Neuronal stem cell (in vitro differentiated cells): ENCODE measurements around the gene MRNIP.
A peak's percentile ranks its signal among the peaks of the same experiment; 100 is the strongest.

ENCODE experiments used
- DNase-seq: peaks from one replicate; pipeline ENCODE4 v3.0.0-alpha.2; 2013; ENCODE audit warnings: low spot score
- H2AFZ ChIP-seq: one replicate; pipeline ENCODE4 v1.6.1; 2013; ENCODE audit warnings: mild to moderate bottlenecking, low read length, inconsistent platforms
- H2AK5ac ChIP-seq: 2 replicates; pipeline ENCODE4 v1.6.1; 2013; ENCODE audit warnings: low read depth, mild to moderate bottlenecking, inconsistent platforms, low read length, moderate library complexity, mixed read lengths
- H2BK120ac ChIP-seq: 2 replicates; pipeline ENCODE4 v1.6.1; 2013; ENCODE audit warnings: low read depth, mild to moderate bottlenecking, inconsistent platforms, low read length, moderate library complexity, mixed read lengths
- H2BK12ac ChIP-seq: one replicate; pipeline ENCODE4 v1.6.1; 2013; ENCODE audit warnings: low read length, inconsistent platforms
- H2BK15ac ChIP-seq: 2 replicates; pipeline ENCODE4 v1.6.1; 2013; ENCODE audit warnings: mild to moderate bottlenecking, low read length, inconsistent platforms, mixed read lengths
- H2BK5ac ChIP-seq: one replicate; pipeline ENCODE4 v1.6.1; 2013; ENCODE audit warnings: inconsistent platforms, mild to moderate bottlenecking, low read length, moderate library complexity
- H3K14ac ChIP-seq: one replicate; pipeline ENCODE4 v1.6.1; 2013; ENCODE audit warnings: low read length, inconsistent platforms
- H3K18ac ChIP-seq: 2 replicates; pipeline ENCODE4 v1.6.1; 2013; ENCODE audit warnings: low read length, inconsistent platforms
- H3K23ac ChIP-seq: 2 replicates; pipeline ENCODE4 v1.6.1; 2013; ENCODE audit warnings: low read depth, mild to moderate bottlenecking, mixed read lengths, low read length, inconsistent platforms; ENCODE audit not compliant: poor library complexity
- H3K27ac ChIP-seq: replicated peaks from 3 replicates; pipeline ENCODE4 v1.5.1; 2013; ENCODE audit warnings: low read length, inconsistent platforms
- H3K27me3 ChIP-seq, 3 experiments: 2 replicates each; pipeline ENCODE4 v1.6.1; 2013; ENCODE audit warnings: low read length in 3 of 3, mild to moderate bottlenecking in 2 of 3, inconsistent platforms in 1 of 3, low read depth in 1 of 3, mixed read lengths in 1 of 3, moderate library complexity in 1 of 3; ENCODE audit not compliant: control insufficient read depth in 3 of 3, insufficient read depth in 3 of 3
- H3K36me3 ChIP-seq, 2 donors: replicated peaks in 1 of 2; 2 replicates each; pipeline ENCODE4 v1.6.1; 2013; ENCODE audit warnings: low read length in 2 of 2; ENCODE audit not compliant: control insufficient read depth in 2 of 2, insufficient read depth in 2 of 2
- H3K4ac ChIP-seq: 2 replicates; pipeline ENCODE4 v1.6.1; 2013; ENCODE audit warnings: inconsistent platforms, mild to moderate bottlenecking, low read length, moderate library complexity
- H3K4me1 ChIP-seq, 2 donors: 1 replicate in 1 of 2; 2 replicates in 1 of 2; pipeline ENCODE4 v1.6.1; 2013; ENCODE audit warnings: low read length in 2 of 2, low read depth in 1 of 2; ENCODE audit not compliant: control insufficient read depth in 2 of 2, insufficient read depth in 1 of 2
- H3K4me2 ChIP-seq: one replicate; pipeline ENCODE4 v1.6.1; 2013; ENCODE audit warnings: mild to moderate bottlenecking, low read length, inconsistent platforms; ENCODE audit not compliant: insufficient read depth, poor library complexity, severe bottlenecking
- H3K4me3 ChIP-seq, 2 donors: 2 replicates each; pipeline ENCODE4 v1.5.1; 2013; ENCODE audit warnings: low read length in 2 of 2, mild to moderate bottlenecking in 2 of 2, inconsistent platforms in 1 of 2, moderate library complexity in 1 of 2
- H3K79me1 ChIP-seq: one replicate; pipeline ENCODE4 v1.6.1; 2013; ENCODE audit warnings: low read depth, mild to moderate bottlenecking, inconsistent platforms, low read length, moderate library complexity
- H3K9ac ChIP-seq: one replicate; pipeline ENCODE4 v1.6.1; 2013; ENCODE audit warnings: mild to moderate bottlenecking, low read depth, low read length, inconsistent platforms; ENCODE audit not compliant: poor library complexity
- H3K9me3 ChIP-seq, 2 donors: replicated peaks in 1 of 2; 2 replicates each; pipeline versions ENCODE3 to v1.6.1; 2013; ENCODE audit warnings: low read length in 2 of 2, mild to moderate bottlenecking in 2 of 2, inconsistent platforms in 1 of 2, low read depth in 1 of 2, mixed read lengths in 1 of 2, moderate library complexity in 1 of 2; ENCODE audit not compliant: control insufficient read depth in 2 of 2, insufficient read depth in 1 of 2
- H4K8ac ChIP-seq: one replicate; pipeline ENCODE4 v1.6.1; 2013; ENCODE audit warnings: low read depth, mild to moderate bottlenecking, inconsistent platforms, low read length, moderate library complexity
- H4K91ac ChIP-seq: one replicate; pipeline ENCODE4 v1.6.1; 2013; ENCODE audit warnings: low read length, low read depth, mild to moderate bottlenecking, inconsistent platforms; ENCODE audit not compliant: poor library complexity
- WGBS, 2 donors: extraction: QIAGEN DNeasy Blood & Tissue Kit; methylation state at CpG; one replicate each; pipeline ENCODE4 v1.1.7; 2013; ENCODE audit warnings: missing lambda C conversion rate in 2 of 2, mixed read lengths in 1 of 2; ENCODE audit not compliant: insufficient read length in 2 of 2, insufficient replicate concordance in 1 of 2; ENCODE audit errors: extremely low coverage in 2 of 2; 5-methylcytosine and 5-hydroxymethylcytosine counted together

MRNIP gene

DNA sequence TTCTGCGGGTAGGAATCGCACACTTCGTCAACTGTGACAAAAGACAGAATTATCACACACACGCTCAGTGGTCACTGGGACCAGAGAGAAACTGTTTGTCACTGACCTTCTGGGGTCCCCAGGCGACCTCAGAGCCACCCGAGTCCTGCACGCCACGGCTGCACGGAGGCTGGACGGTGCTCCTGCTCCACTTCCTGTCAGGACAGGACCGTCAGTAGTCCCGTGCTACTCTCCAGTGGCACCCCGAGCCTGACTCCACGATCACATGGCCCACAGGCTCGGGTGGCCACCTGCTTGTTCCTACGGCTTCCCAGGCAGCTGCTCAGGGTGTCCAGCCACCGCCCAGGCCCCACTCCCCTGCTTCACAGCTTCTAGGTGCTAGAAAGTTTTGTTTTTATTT lies 17.9 kb downstream of the MRNIP start:
- no peak overlapping the region for H3K18ac ChIP-seq
- no peaks in the 10 kb centered on the region for H3K27me3 ChIP-seq
- H3K4me3 ChIP-seq, result peak overlapping the region in 1 of 2 donors; percentile 30
- H3K4me2 ChIP-seq, result no peak overlapping the region
- no peak overlapping the region for H2BK15ac ChIP-seq
- peaks cover 4% of the 10 kb centered on the region for H3K79me1 ChIP-seq
- no CpG with 5 or more reads among the region's 17 CpGs for WGBS, 2 donors
- no peak overlapping the region for H2BK12ac ChIP-seq
- H2AFZ ChIP-seq, result no peak overlapping the region
- no peaks in the 10 kb centered on the region for H3K4me1 ChIP-seq
- no peak overlapping the region for H3K27ac ChIP-seq
- H3K9ac ChIP-seq, result no peak overlapping the region
- peaks cover 56 to 85% of the 10 kb centered on the region in 2 donors for H3K36me3 ChIP-seq
- DNase-seq, result no peak
- H4K91ac ChIP-seq, result no peak overlapping the region
- no peak overlapping the region for H3K4ac ChIP-seq
- no peak overlapping the region for H3K14ac ChIP-seq
- H2AK5ac ChIP-seq, result no peak overlapping the region
- peak overlapping the region; percentile 65 for H3K23ac ChIP-seq
- peak overlapping the region; percentile 56 for H4K8ac ChIP-seq
- peaks cover 12 to 20% of the 10 kb centered on the region in 2 donors for H3K9me3 ChIP-seq
- no peak overlapping the region for H2BK120ac ChIP-seq
- no peak overlapping the region for H2BK5ac ChIP-seq

DNA sequence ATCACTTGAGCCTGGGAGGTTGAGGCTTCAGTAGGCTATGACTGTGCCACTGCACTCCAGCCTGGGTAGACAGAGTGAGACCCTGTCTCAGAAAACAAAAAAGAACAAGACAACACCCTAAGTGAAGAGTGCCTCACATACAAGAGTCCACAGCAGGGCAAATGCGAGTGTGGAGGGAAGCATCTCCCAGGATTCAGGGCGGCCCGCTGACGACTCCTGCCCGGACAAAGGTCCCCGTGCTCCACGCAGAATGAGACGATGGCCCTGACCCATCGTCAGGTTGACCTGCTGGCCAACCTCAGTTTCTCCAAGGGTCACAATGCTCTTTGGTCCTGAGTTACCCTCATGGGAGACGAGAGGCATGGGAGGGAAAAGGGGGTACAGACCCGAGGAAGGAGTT lies 18.3 kb downstream of the MRNIP start:
- no CpG with 5 or more reads among the region's 11 CpGs for WGBS, 2 donors
- Histone ChIP-seq H2BK15ac (no peak overlapping the region), H3K27ac (no peak overlapping the region), H3K4ac (no peak overlapping the region), H3K4me2 (no peak overlapping the region), H2AK5ac (no peak overlapping the region), H3K27me3 (no peaks in the 10 kb centered on the region), H3K18ac (no peak overlapping the region), H2BK120ac (no peak overlapping the region), H3K4me1 (no peaks in the 10 kb centered on the region), H3K23ac (no peak overlapping the region), H4K8ac (no peak overlapping the region), H4K91ac (no peak overlapping the region), H2BK5ac (peak overlapping the region; percentile 42), H3K9ac (no peak overlapping the region), H3K9me3 (peaks cover 11 to 15% of the 10 kb centered on the region in 2 donors), H3K36me3 (peaks cover 54 to 84% of the 10 kb centered on the region in 2 donors), H2BK12ac (no peak overlapping the region), H3K79me1 (peaks cover 4% of the 10 kb centered on the region), H3K4me3 (peak overlapping the region in 1 of 2 donors; percentile 30), H3K14ac (no peak overlapping the region), H2AFZ (no peak overlapping the region)
- DNase-seq, result no peak

DNA sequence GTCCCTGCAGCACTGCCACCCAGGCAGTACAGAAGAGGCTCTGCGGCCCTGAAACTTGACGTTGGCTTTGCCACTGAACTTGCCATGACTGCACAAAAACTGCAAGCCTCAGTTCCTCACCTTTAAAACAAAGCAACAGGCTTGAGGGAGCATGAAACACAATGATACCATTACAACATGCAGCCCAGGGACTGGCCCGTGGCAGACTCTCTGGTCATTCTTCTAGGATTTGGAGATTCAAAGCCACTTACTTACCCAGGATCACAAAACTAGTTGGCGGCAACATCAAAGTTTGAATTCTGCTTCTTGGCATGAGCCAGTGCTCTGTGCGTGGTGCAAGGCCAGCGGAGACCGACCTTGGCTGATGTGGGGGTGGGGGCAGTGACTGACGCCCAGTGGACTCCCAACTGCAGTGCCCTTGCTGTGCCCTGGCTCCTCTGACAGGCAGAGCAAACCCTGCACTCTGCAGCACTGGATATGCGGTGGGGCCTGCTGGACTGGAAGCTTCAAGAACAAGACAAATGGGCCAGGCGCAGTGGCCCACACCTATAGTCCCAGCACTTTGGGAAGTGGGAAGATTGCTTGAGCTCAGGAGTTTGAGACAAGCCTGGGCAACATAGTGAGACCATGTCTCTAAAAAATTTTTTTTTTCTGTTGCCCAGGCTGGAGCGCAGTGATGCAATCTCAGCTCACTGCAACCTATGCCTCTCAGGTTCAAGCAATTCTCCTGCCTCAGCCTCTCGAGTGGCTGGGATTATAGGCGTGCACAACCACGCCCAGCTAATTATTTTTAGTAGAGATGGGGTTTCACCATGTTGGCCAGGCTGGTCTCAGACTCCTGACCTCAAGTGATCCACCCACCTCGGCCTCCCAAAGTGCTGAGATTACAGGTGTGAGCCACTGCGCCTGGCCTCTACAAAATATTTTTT lies 19.0 kb downstream of the MRNIP start:
- Histone ChIP-seq H3K23ac (peak overlapping the region; percentile 89), H3K27ac (no peak overlapping the region), H3K18ac (no peak overlapping the region), H2BK5ac (no peak overlapping the region), H3K36me3 (peaks cover 54 to 81% of the 10 kb centered on the region in 2 donors), H3K79me1 (peaks cover 4% of the 10 kb centered on the region), H4K91ac (no peak overlapping the region), H3K14ac (no peak overlapping the region), H2BK120ac (no peak overlapping the region), H3K4me3 (no peak overlapping the region), H2BK15ac (no peak overlapping the region), H3K4ac (no peak overlapping the region), H2AFZ (no peak overlapping the region), H4K8ac (no peak overlapping the region), H2AK5ac (no peak overlapping the region), H3K9me3 (peaks cover 10 to 11% of the 10 kb centered on the region in 2 donors), H3K27me3 (no peaks in the 10 kb centered on the region), H3K4me2 (no peak overlapping the region), H3K9ac (no peak overlapping the region), H2BK12ac (no peak overlapping the region), H3K4me1 (no peaks in the 10 kb centered on the region)
- WGBS, 2 donors, result no CpG with 5 or more reads among the region's 16 CpGs
- DNase-seq, result no peak
